Right atrium auricular region (tissue), 2 donors: ENCODE results near the gene FSCN2. TPM values are rescaled to one million over a fixed set of nuclear protein-coding genes. Genes with fewer than 3 reads are reported as not detected.

ENCODE experiments used
- DNase-seq: peaks from one replicate; pipeline ENCODE4 v3.0.0-alpha.2; 2019; ENCODE audit warnings: low spot score
- H3K27ac ChIP-seq, 2 donors: fragments of 200-600 bp; sonication (generic); 1 replicate in 1 of 2; 2 replicates in 1 of 2; pipeline ENCODE4 v1.5.1; 2016 to 2019
- H3K27me3 ChIP-seq, 2 donors: fragments of 200-600 bp; sonication (generic); one replicate each; pipeline versions ENCODE4 v1.5.1 to v1.6.0; 2017 to 2019
- H3K36me3 ChIP-seq: fragments of 200-600 bp; sonication (generic); one replicate; pipeline ENCODE4 v1.5.1; 2016
- H3K4me1 ChIP-seq, 2 donors: fragments of 200-600 bp; sonication (generic); one replicate each; pipeline versions ENCODE4 v1.5.1 to v1.6.0; 2017 to 2019
- H3K4me3 ChIP-seq, 2 donors: fragments of 200-600 bp; sonication (generic); 1 replicate in 1 of 2; 2 replicates in 1 of 2; pipeline ENCODE4 v1.5.1; 2017 to 2019; ENCODE audit warnings: mild to moderate bottlenecking in 1 of 2, moderate library complexity in 1 of 2
- H3K9me3 ChIP-seq, 2 donors: fragments of 200-600 bp; sonication (generic); one replicate each; pipeline ENCODE4 v1.5.1; 2019
- CTCF ChIP-seq, 2 donors: fragments of 200-600 bp; sonication (generic); IDR thresholded peaks; one replicate each; pipeline ENCODE4 v1.5.1; 2019; ENCODE audit warnings: antibody characterized with exemption in 2 of 2
- total RNA-seq, 2 donors: library from RNA; depleted of rRNA; stranded (reverse); fragments of >200 nt; gene quantifications; one replicate each; pipeline ENCODE4 v1.1.0, GENCODE V29; 2016

The FSCN2 gene
- total RNA-seq, 2 donors from 2014 or later: 0.63 to 0.74 TPM

GRCh38 chr17:81543756-81544155 lies 15.6 kb downstream of the FSCN2 start:
- Histone ChIP-seq H3K4me1 (no peaks in the 10 kb centered on the region), H3K9me3 (no peaks in the 10 kb centered on the region), H3K36me3 (peaks cover 75% of the 10 kb centered on the region), H3K4me3 (no peak overlapping the region), H3K27me3 (no peaks in the 10 kb centered on the region), H3K27ac (no peak overlapping the region)
- no peak for DNase-seq
- TF ChIP-seq CTCF (IDR thresholded peaks at IDR 0.05): no peak

DNA sequence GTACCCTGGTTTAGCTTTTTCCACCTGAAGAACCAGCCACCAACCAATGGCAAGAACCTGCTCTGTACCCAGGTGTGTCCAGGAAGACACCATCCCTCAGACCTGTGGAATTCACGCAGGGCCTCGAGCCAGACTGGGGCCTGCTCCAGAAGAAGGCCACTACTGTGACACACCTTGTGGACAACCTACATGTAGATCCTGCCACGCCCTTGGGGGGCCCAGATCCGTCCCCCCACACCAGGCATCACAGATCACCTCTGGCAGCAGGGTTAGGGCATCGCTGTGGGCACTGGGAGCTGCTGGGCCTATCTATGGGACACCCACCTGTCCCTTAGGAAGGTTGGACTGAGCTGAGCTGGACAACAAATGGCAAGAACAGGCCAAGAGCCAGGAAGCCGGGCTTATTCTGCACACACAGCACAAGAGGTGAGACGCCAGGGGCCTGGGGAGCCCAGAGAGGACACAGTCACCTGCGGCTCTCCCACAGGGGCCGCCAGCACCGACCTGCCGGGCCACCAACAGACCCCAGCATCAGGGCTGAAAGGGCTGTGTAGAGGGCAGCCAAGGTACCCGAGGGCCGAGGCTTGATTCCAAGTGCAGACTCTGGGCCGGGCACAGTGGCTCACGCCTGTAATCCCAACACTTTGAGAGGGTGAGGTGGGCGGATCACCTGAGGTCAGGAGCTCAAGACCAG lies 16.3 kb downstream of the FSCN2 start:
- no peak for DNase-seq
- Histone ChIP-seq H3K36me3 (peaks cover 78% of the 10 kb centered on the region), H3K9me3 (no peaks in the 10 kb centered on the region), H3K4me1 (no peaks in the 10 kb centered on the region), H3K27me3 (no peaks in the 10 kb centered on the region), H3K4me3 (no peak overlapping the region), H3K27ac (no peak overlapping the region)
- no peak for TF ChIP-seq CTCF (IDR thresholded peaks at IDR 0.05)

- Histone ChIP-seq H3K36me3 (peaks cover 80% of the 10 kb centered on the region), H3K27ac (no peak overlapping the region), H3K9me3 (no peaks in the 10 kb centered on the region), H3K27me3 (no peaks in the 10 kb centered on the region), H3K4me3 (no peak overlapping the region), H3K4me1 (no peaks in the 10 kb centered on the region)
- no peak for TF ChIP-seq CTCF (IDR thresholded peaks at IDR 0.05)
- DNase-seq: no peak
These were observed 17.2 kb downstream of the FSCN2 start for GRCh38 chr17:81545160-81545949.

- no peaks in the 10 kb centered on the region for H3K9me3 ChIP-seq
- TF ChIP-seq CTCF (IDR thresholded peaks at IDR 0.05): no peak
- H3K27me3 ChIP-seq: no peaks in the 10 kb centered on the region
- H3K4me3 ChIP-seq: no peak overlapping the region
- no peak overlapping the region for H3K27ac ChIP-seq
- no peak for DNase-seq
- H3K4me1 ChIP-seq: peaks cover 0 to 12% of the 10 kb centered on the region in 2 donors
- peaks cover 75% of the 10 kb centered on the region for H3K36me3 ChIP-seq
These were observed 18.9 kb downstream of the FSCN2 start for GRCh38 chr17:81546906-81547613.

- Histone ChIP-seq H3K4me3 (no peak overlapping the region), H3K27me3 (no peaks in the 10 kb centered on the region), H3K27ac (no peak overlapping the region), H3K4me1 (peaks cover 0 to 12% of the 10 kb centered on the region in 2 donors), H3K9me3 (no peaks in the 10 kb centered on the region), H3K36me3 (peaks cover 72% of the 10 kb centered on the region)
- TF ChIP-seq CTCF (IDR thresholded peaks at IDR 0.05): no peak
- no peak for DNase-seq
These were observed 19.4 kb downstream of the FSCN2 start for GRCh38 chr17:81547614-81547982.
